ENCODE measurements around the gene CLDN1. TPM values are rescaled to one million over a fixed set of nuclear protein-coding genes. Genes with fewer than 3 reads are reported as not detected.
A peak's percentile ranks its signal among the peaks of the same experiment; 100 is the strongest.

CLDN1 gene, protein sequence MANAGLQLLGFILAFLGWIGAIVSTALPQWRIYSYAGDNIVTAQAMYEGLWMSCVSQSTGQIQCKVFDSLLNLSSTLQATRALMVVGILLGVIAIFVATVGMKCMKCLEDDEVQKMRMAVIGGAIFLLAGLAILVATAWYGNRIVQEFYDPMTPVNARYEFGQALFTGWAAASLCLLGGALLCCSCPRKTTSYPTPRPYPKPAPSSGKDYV
- 3.5 and 14.2 TPM in 2 replicates for total RNA-seq

DNA sequence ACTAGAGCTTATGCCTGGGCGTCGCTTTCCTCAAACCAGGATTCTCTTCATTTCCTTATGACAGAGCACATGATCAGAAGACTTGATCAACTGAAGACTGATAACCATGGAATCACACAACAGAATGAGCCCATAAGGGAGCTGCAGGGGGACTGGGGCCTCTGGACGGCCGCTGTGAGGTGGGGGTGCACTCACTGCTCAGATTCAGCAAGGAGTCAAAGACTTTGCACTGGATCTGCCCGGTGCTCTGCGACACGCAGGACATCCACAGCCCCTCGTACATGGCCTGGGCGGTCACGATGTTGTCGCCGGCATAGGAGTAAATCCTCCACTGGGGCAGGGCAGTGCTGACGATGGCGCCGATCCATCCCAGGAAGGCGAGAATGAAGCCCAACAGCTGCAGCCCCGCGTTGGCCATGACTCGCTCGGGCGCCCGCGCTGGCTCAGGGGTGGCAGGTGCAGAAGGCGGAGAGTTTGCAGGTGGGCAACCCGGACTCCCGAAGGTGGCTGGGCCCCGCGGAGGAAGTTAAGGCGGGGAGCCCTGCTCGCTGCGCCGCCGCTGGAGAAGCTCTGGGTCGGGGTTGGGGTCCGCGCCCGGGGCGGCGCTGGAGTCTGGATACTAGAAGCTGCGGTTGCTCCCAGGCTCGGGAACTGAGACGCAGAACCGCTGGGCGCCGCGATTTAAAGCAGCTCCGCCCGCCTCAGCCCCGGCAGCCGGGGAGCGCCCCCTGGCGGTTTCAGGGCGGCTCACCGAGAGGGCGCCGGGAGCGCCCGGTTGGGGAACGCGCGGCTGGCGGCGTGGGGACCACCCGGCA is at the start of gene CLDN1:
Gene CLDN1 (minus strand): TSS at position 658 of the 815 bp plus-strand sequence. CDS start 240 bp downstream, at position 418.
- H3K4me3 ChIP-seq (ENCODE audit: low read depth, low read length), result peak within 1 kb of the TSS; percentile 69
- TF ChIP-seq, protein P1, sequence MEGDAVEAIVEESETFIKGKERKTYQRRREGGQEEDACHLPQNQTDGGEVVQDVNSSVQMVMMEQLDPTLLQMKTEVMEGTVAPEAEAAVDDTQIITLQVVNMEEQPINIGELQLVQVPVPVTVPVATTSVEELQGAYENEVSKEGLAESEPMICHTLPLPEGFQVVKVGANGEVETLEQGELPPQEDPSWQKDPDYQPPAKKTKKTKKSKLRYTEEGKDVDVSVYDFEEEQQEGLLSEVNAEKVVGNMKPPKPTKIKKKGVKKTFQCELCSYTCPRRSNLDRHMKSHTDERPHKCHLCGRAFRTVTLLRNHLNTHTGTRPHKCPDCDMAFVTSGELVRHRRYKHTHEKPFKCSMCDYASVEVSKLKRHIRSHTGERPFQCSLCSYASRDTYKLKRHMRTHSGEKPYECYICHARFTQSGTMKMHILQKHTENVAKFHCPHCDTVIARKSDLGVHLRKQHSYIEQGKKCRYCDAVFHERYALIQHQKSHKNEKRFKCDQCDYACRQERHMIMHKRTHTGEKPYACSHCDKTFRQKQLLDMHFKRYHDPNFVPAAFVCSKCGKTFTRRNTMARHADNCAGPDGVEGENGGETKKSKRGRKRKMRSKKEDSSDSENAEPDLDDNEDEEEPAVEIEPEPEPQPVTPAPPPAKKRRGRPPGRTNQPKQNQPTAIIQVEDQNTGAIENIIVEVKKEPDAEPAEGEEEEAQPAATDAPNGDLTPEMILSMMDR (IDR thresholded peaks at IDR 0.05; ENCODE audit: insufficient read depth, low read depth, low read length), result peak; percentile 89
- peak; percentile 77 for DNase-seq (ENCODE audit: low read depth)

GRCh38 chr3:190371152-190371551 is 48.9 kb upstream of the CLDN1 start:
- TF ChIP-seq, protein P1 (IDR thresholded peaks at IDR 0.05; ENCODE audit: insufficient read depth, low read depth, low read length), result no peak
- no peak overlapping the region for H3K4me3 ChIP-seq (ENCODE audit: low read depth, low read length)
- DNase-seq (ENCODE audit: low read depth), result no peak

DNA sequence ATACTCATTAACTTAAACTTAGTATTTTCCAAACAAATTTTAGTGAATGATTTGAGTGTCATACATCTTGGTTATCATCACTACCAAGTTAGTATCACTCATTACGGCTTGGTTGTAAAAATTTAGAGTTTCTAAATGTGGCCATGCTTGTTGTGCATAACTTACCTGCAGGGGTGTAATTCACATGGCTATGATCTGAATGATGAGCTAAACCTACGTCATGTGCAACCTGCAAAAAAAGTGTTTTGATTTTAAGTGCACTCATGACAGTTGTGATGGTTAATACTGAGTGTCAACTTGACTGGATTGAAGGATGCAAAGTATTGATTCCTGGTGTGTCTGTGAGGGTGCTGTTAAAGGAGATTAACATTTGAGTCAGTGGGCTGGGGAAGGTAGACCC is 48.1 kb upstream of the CLDN1 start:
- no peak for DNase-seq (ENCODE audit: low read depth)
- TF ChIP-seq, protein P1 (IDR thresholded peaks at IDR 0.05; ENCODE audit: insufficient read depth, low read depth, low read length), result no peak
- no peak overlapping the region for H3K4me3 ChIP-seq (ENCODE audit: low read depth, low read length)

DNA sequence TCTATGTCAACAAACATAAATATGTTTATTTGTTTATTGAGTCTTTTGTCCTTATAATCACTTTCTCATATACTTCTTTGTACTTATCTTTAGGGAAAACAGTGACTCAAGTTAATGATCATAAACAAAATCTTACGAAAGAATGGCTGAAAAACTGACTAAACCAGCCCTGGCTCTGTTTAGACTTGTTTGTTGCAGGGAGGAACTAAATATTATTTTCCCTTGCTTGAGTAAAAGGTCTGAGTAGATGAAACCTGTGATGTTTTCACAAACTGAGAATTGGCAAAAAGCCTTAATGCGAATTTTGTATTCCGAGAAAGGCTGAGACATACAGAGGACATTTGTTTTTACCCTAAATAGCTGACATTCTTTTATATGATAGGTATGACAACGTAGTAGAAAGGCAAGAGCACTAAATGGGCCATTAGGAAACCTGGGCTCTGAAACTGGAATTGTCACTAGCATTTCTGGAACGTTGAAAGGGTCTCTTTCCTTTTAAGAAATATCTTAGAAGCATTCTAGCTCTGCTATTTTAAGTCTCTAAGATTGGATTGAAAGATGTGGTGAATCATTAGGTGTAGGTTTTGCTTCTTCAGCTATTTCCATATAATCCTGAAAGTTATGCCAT is 47.5 kb upstream of the CLDN1 start:
- DNase-seq (ENCODE audit: low read depth), result peak; percentile 69
- TF ChIP-seq, protein P1 (IDR thresholded peaks at IDR 0.05; ENCODE audit: insufficient read depth, low read depth, low read length), result no peak
- H3K4me3 ChIP-seq (ENCODE audit: low read depth, low read length), result no peak overlapping the region

- H3K4me3 ChIP-seq (ENCODE audit: low read depth, low read length), result no peak overlapping the region
- no peak for DNase-seq (ENCODE audit: low read depth)
- TF ChIP-seq, protein P1 (IDR thresholded peaks at IDR 0.05; ENCODE audit: insufficient read depth, low read depth, low read length), result no peak
These were observed 46.6 kb upstream of the CLDN1 start for GRCh38 chr3:190368881-190369280.

DNA sequence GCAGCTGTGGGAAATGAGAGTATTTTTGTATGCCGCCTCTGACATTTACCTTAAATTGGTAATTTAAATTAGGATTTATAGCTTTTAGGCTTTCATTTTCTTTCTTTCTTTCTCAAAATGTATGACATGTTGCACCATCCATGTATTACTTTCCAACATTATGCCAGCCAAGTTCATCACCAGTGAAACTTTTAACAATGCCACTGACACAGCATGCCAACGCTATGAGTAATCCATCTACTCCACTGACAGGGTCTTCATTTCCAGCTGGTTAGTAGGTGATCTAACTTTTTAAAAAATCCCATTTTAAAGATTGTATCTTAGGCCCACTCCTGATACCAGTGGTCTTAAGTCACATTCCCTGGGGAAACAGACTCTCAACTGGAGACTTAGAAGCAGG is 43.9 kb upstream of the CLDN1 start:
- no peak overlapping the region for H3K4me3 ChIP-seq (ENCODE audit: low read depth, low read length)
- no peak for DNase-seq (ENCODE audit: low read depth)
- TF ChIP-seq, protein P1 (IDR thresholded peaks at IDR 0.05; ENCODE audit: insufficient read depth, low read depth, low read length), result no peak

All from fibroblast of villous mesenchyme (primary cell).